ENCODE measurements around the gene CTXN2.

Gene CTXN2

DNA sequence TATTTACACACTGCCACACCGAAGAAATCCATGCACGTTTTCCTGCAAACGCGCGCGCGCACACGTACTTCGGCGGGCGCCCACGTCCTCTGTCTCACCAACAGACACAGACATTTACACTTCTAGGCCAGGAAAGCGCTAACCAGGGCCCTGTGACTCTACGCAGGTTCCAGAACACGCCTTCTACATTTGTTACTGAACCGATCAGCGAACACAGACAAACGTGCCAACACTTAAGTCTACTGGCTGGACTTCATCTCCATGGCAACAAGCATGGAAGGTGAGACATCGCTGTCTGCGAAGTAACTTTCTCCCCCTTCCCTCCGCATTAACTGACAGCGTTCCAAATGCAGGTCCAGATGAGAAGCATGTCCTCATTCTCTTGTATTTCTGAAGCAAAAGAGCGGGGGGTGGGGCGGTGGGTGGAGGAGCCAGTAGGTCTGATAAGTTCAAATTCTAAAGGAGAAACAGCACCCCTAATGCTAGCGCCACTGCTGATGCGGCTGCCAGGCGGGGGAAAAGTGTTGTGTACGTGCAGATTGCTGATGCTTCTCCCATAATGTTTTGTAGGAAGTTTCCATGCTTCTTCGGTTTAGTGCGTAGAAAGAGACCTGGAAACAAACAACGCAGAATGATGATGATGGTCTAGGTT lies at the start of gene CTXN2:
CTXN2 (plus strand) TSS at position 92 of the 652 bp plus-strand sequence. CDS start 9,636 bp downstream, outside the sequence.
- peak; percentile 4 for DNase-seq

DNA sequence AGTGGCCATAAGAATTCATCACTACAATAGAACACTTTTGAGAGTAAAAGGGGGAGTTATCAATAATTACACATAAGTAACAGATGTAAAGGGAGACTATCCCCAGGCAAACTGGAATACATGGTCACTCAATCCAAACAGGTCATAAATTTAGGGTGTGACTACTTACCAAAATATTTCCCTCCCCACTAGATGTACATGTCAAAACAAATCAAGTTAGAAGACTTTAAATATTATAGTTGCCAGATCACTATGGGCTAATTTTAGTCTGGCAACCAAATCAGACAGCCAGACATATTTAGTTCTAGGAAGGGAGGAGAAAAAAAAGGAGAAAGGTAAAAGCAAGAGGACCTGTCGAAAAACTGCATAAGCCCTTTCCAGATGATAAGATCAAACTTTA lies 47.6 kb upstream of the CTXN2 start:
- DNase-seq, result no peak

DNA sequence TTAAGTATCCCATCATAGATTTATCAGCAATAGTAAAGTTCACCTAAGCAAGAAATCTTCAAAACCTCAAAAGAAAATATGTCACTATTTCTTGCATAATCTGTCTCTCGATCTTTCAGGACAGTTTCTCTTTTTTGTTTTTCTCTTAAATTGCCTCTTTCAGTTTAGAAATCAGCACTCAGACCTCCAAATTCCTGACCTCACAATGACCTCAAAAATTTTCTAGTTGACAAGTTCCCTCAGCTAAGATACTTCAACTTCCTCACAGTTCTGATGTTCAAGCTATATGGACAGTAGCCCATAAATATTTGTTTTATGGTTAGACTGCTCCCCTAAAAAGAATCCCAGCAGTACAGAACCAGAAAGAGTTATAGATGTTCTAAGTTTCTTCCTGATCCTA lies 46.6 kb upstream of the CTXN2 start:
- DNase-seq, result no peak

DNA sequence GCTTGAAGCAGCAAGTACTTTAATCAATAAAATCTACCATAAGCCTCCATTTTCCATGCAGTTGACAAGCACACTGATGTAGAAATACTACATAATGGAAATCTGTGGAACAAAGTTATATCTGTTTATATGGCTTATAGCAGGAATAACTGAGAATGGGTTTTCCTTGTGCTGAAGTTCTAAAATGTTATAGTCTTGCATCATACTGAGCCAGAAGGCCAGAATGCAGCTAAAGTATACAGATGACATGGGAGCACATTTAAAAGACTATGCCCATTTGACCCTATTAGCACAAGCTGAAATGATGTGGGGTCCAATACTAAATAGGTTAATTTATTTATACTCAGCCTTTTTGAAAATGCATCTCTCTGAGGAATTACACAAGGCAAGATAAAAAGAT lies 45.5 kb upstream of the CTXN2 start:
- no peak for DNase-seq

DNA sequence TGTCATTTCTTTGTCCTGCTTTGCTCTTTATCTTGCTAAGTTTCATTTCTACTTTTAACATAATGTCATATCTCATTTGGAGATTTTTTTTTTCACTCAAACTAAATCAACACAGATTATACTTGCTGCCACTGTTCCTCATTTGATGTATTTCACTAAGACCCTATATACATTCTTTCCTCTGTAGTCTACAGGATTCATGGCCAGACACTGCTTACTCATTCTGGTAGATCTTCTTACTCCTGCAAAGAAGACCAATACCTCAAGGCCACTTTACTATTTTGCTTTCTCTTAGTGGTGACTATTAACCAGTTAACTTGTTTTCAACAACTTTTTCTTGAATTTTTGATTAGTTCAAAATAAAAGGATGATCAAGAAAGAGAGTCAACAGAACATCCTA lies 44.1 kb upstream of the CTXN2 start:
- no peak for DNase-seq

DNA sequence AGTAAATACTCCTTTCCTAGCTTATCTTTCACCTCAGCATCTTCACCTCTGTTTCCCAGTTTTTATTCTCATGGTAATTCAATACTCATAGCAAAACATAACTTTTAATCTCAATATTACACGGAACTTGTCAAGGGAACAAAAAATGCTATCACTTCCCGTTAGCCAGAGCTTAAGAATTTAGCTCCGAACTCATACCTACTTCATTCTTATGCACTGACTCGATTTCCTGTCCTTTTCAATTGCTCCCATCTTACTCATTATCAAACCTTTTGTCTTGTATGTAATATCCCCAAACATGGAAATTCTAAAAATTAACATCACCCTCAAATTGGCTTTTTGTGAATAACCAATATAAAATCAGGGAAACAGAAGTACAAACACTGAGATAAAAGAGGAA lies 41.6 kb upstream of the CTXN2 start:
- DNase-seq, result no peak

DNA sequence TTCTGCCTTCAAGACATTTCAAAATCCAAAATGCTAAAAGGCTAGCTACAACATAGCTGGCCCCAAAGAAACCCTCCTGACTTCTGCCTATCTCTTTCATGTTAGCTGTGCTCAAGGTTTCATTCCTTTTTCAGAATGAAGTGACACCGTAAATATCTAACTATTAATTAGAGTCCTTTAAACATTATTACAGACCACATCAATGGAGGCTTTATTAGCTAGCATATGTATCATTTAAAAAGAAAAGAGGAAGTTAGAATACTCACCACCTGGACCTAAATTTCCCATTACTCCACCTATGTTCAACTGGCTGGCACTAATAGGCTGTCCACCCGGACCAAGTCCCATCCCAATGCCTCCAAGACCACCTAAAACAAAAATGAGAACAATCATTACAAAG lies 37.9 kb upstream of the CTXN2 start:
- no peak for DNase-seq

DNA sequence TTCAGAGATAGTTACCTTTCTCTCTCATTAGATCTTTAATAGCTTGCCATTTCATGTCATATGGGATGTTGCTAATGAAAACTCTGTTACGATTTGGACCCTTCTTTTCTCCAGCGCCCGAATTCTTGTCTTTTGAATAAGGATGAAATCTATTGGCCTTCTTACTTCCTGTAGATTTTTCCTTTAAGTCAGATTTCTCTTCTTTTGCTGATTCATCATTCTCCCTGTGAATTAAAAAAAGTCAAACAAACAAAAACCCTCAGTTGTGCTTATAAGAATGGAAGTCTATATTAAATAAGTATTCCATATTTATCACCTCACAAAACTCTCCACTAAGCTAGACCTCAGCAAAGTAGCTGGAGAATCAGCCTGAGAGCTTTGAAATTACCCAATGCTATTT lies 22.8 kb upstream of the CTXN2 start:
- DNase-seq, result no peak

DNA sequence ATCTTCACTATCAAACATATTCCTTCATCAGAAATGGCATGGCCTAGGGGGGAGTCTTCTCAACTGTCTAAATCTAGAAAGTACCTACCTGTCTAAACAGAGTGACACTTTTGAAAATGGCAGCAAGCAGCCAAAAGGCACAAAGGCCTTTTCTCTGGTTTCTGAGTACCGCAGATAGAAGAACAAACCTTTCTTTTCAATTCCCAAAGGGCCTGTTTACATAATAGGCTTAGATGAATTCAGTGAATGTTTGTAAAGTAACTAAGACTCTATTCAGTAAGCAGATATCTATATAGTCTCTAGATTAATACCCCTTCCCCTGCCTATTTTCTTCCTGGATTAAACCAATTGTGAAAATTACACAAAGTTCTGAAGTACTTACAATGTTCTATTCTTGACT lies 20.5 kb upstream of the CTXN2 start:
- no peak for DNase-seq

DNA sequence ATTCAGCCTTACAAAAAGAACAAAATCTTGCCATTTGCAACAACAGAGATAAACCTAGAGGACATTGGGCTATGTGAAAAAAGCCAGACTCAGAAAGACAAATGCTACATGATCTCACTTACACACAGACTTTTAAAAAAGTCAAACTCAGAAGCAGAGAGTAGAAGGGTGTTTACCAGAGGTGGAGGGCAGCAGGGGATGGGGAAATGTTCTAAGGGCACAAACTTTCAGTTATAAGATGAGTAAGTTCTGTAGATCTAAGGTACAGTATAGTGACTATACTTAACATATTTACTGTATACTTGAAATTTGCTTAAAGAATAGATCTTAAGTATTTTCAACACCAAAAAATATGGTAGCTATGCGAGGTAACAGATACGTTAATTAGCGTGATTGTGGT lies 16.3 kb upstream of the CTXN2 start:
- no peak for DNase-seq

DNA sequence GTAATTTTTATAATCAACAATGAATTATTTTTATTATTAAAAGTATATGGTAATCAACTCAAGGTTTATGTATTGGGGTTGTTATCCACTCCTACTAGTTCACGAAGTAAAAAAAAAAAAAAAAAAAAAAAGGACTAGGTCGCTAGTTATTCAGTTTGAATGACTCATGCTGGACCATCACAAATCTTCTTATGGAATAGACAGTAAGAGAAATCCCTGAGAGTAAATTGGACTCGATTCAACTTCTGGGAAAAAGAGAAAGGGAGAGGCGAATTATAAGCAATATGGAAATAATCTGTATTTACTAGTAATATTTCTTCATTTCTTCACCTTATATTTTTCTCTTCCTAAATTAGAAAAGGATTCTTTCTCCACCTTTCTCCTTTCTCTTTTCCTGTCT lies 15.4 kb upstream of the CTXN2 start:
- no peak for DNase-seq

DNA sequence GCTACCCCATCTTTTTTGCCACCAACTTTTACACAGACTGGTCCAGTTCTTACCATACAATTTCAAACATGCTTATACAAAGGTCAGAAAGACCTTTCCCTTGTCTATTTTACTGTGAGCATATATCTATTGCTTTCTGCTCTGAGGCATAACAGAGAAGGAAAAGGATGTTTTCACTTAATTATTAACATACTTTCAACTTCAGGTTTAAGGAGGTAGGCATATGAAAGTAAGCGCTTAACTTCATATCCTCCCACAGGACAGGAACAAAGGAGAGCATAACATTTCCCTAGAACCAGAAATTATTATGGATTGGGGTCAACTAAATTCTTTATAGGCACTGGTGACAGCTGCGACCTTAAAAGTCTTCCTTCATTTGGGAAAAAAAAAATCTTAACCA lies 14.5 kb upstream of the CTXN2 start:
- DNase-seq, result no peak

DNA sequence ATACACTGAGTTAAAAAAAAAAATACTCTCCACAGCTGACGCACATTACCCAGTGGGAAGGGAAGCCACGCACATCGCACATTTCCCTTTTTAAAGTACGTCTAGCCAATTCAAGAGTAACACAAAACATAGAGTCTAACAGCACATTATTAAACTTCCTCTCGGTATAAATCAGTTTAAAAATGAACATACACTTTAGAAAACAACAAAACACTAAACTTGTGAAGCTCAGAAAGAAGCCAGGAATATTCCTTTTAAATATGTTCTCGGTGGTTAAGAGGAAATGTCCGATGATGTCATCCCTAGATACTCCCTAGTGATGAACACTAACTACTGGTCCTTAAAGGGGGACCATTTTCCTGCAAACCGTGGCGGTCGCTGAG lies 14.1 kb upstream of the CTXN2 start:
- peak; percentile 71 for DNase-seq

DNA sequence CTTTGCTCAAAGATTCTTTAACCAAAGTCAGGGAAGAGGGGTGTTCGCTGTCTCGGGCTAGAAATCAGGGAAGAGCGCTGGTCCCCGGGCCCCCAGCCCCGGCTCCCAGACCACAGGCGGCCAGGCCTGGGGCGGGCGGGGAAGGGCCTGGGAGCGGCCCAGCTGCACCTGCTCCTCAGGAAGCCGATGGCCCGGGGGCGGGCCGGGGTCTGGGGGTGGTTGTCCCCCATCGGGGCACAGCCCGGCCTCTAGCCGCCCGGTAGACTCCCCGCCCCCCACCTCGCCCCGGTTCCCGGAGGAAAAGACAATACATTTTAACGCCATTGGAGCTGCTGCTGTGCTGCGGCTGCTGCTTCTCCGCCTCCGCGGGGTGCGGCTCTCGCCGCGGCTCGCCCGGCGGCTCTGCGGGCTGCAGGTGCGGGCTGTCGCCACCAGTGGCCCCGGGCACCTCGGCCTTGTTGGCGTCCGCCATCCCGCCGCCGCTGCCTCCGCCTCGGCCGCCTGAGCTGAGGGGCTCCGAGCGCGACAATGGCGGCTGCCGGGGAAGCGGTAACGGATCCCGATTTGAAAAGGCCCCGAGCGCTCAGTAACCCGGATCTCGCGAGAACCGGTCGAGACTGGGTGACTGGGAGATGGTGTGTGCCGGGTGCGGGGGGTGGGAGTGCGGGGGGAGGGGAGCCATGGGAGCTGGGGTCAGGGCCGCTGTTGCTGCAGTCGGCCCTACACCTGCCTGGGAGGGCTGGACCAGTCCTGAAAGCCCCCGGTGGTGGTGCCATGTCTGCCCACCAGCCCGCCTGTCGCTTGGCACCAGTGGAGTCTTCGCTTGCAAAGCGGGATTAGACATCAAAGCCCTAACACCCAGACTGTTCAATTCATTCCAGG lies 13.5 kb upstream of the CTXN2 start, which contains the start of gene MYEF2:
MYEF2 (minus strand) TSS at position 530 of the 882 bp plus-strand sequence; CDS start at position 472, 58 bp downstream.
- DNase-seq, result peak; percentile 88

DNA sequence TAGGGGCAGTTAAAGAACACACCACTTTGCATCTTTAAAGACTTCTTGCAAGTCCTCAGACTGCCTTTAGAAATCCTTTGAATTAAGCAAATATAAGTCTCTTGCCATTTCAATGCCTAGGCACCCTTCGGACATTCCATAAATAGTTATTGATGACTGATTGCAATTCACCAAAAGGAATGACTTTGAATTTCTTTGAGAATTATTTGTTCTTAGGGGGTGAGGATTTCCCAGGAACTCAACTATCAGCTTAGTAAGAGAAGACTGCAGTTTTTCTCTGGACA lies 12.9 kb upstream of the CTXN2 start:
- no peak for DNase-seq

DNA sequence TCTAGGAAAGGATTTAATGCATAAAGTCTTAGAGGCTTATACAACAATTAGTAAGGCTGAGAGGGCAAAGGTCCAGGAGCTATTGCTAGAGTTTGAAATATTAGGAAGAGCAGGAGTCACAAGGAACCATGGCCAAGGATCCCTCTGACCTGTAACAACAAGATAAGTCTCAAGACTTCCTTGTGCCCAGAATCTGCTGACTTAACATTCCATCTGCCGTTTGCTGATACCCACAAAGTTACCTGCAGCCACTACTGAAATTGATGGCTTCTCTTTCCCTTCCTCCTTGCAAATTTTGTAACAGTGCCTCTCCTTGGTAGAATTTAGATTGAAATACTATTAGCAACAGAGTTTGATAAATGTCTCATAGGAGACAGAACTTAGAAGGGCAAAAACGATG lies 8.7 kb upstream of the CTXN2 start:
- DNase-seq, result no peak

DNA sequence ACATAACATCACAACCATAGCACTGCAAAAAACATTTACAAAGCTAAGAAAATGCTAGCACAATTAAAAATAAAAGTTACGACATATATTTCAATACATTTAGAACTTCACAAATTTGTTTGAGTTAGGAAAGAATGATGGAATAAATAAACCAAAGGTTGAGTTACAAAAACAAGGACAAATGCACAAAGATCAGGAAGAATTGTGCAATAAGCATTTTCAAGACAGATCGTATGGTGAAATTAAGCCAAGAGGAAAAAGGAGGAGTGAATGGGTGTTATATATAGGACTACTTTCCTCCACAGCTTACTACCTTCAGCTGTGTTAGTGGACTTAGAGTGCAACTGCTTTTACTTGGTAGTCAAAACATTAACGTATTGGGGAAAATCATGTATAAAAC lies 5.9 kb upstream of the CTXN2 start:
- DNase-seq, result no peak

DNA sequence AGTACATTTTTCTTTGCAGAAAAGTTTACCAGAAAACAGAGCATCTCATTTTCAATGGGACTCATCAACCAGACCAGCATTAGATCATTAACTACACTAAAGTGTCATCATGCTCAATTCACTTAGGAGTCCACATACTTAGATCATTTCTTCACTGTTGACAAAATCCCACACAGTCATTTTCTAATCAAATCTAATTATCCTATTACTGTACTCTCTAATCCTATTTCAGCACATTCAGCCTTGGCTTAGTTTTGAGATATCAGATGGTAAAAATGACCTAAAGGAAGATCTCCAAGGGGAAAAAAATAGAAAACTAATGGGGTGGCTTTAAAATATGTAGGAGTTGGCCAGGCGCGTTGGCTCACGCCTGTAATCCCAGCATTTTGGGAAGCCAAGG lies 5.2 kb upstream of the CTXN2 start:
- DNase-seq, result no peak

DNA sequence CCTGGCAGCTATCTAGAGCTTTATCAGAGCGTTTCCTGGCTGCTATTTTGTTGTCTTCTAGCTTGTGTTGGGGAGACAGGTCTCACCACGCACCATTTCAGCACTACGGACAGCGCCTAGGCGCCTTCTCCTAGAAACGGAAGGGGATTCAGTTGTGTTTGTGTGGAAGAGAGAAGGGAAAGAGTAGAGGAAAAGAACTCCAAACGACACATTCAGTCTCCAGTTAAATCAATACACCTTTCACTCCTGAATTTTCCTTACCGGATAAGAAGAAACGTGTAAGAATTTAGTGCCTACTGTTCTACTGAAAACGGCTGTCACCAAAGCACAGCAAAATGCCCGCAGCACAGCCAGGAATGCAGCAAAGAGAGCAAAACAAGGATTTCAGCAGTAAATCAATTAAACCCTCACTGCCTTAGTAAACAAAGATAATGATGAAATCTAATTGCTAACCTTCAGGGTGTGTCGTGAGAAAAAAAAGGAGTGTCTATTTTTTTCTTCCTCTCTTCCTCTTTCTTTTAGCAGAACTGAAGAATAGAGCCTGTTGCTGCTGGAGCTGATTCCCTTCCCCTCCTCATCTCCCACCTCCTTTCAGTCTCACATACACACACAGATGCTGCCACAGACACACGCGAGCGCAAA lies 412 bp upstream of the CTXN2 start:
- peak; percentile 78 for DNase-seq

DNA sequence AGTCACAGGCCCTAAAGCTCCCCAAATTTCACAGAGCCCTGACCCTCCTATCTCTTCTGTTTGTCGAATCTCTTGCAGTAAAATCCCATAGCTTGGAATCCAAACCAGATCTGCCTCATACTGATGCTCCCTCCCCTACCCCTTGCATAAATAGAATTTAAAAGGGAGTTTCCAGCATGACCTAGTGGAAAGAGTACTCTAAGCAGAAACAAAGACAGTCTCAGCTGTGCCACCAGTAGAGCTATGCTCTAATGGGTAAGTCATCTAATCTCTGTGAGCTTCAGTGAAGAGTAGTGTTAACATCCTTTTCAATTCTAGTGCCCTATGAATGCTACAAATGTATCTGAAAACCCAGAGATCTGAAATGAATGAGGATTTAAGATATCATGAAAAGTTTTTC lies 10.6 kb downstream of the CTXN2 start:
- DNase-seq, result no peak

DNA sequence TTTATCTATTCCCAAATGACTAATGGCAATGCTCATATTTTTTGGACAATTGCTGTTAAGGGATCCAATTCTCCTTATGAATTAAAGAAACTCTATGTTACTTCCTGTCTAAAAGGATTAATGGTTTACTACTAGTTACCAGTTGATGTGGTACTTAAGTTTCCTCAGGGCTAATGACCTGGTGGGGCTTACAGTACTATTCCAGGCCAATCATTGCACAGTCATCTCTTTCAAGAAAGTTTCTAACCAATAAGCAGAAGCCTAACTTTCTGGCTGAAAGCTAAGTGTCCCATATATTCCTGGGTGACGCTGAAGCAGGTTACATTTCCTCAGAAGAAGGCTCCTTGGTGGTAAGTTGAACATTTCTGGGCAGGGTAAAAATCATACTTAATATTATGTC lies 14.5 kb downstream of the CTXN2 start, which contains the start of gene SLC12A1:
SLC12A1 (plus strand) TSS at position 322 of the 400 bp plus-strand sequence. CDS start 1,418 bp downstream, outside the sequence.
- no peak for DNase-seq

DNA sequence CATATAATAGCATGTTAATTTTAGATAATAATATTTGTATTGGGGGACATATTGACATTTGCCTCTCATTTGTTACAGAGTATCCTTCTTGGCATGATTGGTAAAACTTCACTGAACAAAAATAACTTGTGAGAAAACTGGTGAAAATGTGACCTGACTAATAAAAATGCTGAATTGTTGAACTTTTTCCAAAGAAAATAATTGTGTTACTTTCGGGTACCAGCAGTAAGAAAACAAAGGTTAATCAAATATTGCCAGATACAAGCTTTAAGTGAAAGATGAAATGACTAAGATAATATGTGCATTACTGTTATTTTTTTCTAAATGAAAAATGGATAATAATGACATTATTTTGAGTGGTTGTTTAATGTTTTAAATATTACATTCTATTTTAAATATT lies 29.8 kb downstream of the CTXN2 start:
- DNase-seq, result no peak

DNA sequence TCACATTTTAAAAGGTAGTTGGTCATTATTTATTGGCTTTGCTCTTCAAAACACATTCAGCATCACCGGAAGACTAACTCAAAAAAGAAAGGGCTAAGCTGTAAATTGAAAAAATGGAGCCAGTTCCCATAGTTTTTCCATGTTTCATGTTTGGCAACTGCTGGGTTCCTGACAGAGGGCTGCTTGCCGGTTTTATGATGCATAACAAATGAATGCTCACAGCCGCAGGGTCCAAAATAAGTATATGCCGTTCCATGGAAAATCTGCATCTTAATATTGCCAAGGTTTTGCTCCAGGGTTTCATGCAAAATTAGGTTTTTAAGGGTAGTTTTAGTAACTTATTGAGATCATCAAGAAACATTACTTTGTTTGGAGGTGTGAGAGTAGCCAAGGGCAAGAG lies 30.4 kb downstream of the CTXN2 start:
- no peak for DNase-seq

DNA sequence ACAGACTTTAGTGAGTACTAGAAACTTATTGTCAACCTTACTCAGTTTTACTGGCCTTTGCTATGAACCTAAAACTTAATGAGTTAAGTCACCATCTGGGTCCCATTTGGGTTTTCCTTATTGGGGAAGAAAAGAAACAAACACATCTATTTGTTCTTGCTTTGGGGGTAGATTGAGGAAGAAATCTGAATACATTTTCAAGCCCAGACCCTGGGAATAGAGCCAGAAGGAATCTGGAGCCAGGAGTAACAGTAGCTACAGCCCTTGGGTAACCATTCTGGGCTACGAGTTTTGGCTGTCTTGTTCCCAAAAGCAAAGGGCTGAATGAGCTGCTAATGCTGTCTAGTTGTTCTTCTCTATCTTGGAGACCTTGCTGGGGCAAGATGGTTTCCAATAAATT lies 31.2 kb downstream of the CTXN2 start:
- DNase-seq, result no peak
